ENCODE measurements around the gene PRPF40B.

The PRPF40B gene

DNA sequence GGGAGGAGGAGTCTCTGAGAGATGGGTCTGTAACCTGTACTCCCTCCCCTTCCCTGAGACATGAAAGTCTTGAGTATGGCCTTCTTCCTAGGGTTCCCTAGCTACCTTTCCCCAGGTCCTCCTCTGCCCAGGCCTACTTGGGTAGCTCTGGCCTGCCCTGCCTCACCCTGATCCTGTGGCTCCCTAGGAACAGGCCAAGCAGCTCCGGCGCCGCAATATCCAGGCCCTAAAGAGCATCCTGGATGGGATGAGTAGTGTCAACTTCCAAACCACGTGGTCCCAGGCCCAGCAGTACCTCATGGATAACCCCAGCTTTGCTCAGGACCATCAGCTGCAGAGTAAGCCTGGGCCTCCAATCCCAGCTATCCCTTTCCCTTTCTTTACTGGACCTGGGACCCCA is 12.3 kb downstream of the PRPF40B start:
- no peak for DNase-seq (ENCODE audit: low read depth)

DNA sequence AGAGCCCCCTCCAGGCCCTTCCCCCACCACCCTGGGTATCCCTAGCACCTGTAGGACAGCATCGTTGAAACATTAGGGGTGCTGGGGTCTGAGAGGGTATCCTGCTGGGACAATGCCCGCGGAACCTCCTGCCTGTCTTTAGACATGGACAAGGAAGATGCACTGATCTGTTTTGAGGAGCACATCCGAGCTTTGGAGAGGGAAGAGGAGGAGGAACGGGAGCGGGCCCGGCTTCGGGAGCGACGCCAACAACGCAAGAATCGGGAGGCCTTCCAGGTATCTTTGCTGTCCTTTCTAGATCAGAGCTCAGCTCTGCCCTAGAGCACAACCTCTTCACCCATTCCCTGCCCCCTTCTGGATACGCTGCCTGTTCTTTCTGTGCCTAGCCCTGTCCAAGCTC is 13.2 kb downstream of the PRPF40B start:
- no peak for DNase-seq (ENCODE audit: low read depth)

DNA sequence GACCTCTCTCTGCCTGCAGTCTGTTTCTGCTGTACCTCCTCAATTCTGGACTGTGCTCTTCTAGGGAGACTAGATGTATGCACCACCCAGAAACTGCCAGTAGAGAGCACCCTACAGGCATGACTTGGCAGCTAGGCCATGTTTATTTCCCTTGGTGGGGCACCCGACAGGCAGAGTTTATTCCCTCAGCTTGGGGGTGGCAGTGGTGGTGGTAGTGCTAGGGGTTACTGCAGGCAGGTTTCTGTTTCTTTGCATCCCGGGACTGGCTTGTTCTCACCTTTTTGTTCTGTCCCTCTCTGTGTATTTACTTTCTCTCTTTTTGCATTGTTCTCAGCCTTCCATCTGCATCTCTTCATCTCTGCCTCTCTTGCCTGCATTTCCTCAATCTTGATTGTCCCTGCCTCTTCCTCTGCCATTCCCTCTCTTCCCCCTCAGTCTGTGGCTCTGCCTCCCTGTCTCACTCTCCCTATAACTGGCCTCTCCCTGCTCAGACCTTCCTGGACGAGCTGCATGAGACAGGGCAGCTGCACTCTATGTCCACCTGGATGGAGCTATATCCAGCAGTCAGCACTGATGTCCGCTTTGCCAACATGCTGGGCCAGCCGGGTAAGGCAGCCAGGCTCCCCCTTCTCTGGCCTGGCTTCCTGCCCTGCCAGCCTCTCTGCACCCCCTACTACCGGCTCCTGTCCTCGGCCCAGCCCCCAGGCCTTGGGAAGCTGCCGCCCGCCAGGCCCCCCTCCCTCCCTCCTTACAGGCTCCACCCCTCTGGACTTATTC is 13.8 kb downstream of the PRPF40B start:
- no peak for DNase-seq (ENCODE audit: low read depth)

DNA sequence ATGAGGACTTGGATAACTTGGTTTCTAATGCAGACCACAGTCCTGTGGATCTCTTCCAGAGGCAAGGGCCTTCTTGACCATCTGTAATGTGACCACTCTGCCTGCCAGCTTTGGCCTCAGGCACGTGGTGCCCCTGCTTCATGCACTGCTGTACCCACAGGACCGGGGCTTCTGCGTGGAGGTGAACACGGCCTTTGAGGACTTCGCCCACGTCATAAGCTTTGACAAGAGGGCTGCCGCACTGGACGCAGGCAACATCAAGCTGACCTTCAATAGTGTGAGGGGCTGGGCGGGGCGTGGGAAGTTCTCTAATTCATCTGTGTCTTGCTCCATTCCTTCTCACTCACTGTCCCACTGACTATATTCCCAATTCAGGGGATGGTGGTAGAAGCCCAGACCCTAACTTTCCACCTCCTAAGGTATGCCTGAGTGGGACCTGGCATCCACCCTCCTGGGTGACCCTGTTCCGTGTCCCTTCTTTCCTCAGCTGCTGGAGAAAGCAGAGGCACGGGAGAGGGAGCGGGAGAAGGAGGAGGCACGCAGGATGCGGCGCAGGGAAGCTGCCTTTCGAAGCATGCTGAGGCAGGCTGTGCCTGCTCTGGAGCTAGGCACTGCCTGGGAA is 18.5 kb downstream of the PRPF40B start:
- DNase-seq (ENCODE audit: low read depth) = no peak

DNA sequence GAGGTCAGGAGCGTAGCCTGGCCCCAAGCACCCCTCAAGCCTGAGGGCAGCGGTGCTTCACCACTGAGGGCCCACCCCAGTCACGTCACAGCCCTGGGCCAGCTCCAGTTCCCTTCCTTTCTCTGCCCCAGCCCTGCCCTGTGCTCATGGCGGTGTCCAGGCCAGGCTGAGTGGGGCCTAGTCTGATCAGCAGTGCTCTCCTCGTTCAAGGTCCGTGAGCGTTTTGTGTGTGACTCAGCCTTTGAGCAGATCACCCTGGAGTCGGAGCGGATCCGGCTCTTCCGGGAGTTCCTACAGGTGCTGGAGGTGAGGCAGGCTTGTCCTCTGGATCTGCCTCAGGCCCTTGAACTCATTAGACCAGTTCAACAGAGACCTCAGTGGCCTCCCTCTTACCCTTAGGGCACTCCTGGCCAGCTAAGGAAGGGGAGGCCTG is 19.0 kb downstream of the PRPF40B start:
- no peak for DNase-seq (ENCODE audit: low read depth)

DNA sequence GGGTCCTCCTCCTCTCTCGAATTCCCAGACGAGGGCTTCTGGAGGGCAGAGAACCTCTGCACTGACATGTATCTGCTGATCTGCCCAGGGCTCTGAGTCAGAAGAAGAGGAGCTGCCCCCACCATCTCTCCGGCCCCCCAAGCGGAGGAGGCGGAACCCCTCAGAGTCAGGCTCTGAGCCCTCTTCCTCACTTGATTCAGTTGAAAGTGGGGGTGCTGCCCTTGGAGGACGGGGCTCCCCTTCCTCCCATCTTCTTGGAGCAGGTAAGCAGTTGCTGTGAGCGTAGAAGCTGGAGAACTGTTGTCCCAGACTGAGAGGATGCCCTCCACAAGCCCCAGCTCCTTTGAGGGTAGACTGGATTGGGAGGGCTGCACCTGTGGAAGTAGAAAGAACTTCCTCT is 19.8 kb downstream of the PRPF40B start:
- no peak for DNase-seq (ENCODE audit: low read depth)

DNA sequence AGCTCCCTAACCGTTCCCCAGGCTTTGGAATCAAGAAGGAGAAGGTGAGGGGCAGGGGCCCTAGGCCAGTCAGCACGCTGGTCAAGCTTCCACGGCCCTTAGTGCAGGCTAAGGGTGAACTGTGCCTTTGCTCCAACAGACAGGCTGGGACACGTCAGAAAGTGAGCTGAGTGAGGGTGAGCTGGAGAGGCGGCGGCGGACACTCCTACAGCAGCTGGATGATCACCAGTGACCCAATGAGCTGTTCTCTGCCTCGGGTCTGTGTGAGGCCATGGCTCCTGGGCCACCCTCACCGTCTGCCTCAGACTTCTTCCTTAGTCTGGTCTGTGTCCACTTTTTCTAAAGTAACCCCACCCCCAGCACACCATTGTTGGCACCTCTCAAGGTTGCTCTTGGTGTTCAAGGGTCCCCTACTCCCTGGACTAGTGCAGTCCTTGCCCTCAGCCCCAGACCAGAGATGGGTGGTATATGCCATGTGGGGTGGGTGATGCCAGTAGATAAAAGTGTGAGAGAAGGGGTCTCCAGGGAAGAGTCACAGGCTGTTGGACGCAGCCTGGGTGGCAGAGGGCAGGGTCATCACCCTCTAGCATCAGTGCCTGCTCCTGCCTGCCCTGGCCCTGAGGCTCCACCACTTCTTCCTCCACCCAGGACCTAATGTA is 20.7 kb downstream of the PRPF40B start:
- DNase-seq (ENCODE audit: low read depth) = no peak

DNA sequence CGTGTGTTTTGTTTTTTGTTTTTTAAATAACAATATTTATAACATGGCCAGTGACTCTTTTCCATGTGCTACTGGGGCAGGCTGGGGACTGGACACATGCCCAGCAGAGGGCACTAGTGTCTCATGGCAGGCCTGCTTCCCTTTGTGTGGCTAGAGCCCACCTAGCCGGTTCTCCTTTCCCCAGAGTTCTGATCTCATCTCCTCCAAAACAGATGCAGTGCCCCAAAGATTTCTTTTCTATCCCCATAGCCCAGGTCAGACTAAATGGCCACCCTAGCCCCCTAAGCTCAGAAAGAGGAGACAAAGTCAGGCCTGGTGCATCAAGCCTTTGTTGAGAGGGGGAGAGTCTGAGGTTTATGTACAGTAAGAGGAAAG is 21.2 kb downstream of the PRPF40B start:
- DNase-seq (ENCODE audit: low read depth) = no peak

DNA sequence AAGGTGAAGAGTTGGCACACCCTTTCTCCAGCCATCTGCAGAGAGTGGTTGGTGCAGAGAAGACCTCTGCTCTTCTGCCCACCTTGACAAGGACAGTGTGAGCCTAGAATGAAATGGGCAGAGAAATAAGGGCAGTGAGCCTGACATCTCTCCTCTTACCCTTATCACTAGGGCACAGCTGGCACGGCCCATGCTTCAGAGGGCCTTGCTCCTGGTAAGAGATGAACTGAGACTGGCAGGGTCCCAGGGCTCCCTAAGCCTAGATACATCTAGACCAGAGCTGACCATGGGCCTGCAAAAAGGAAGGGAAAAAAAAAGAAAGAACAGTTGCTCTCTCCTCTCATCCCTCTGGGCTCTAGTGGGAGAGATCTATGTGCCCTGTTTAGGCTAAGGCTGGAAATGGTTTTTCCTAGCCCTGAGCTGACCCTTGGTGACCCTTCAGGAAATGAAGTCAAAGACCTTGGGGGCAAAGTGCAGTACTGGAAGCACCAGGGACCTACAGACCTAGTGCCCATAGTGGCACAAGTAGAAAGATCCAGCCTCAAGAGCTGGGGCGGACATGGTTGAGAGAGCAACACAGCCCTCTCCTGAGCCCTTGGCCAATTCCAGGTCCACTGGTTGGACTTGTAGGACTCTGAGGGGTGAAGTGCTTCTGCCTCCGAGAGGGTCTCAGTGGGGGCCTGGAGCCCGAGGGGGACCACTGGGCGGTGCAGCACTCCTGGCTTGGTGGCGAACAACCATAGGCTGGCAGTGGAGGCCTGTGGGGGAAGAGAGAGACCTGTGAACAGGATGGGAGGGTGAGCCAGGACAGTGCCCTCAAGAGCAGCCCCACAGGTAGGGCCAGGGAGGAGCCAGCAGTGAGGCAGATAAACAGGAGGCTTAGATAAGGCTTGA is 22.0 kb downstream of the PRPF40B start:
- no peak for DNase-seq (ENCODE audit: low read depth)

DNA sequence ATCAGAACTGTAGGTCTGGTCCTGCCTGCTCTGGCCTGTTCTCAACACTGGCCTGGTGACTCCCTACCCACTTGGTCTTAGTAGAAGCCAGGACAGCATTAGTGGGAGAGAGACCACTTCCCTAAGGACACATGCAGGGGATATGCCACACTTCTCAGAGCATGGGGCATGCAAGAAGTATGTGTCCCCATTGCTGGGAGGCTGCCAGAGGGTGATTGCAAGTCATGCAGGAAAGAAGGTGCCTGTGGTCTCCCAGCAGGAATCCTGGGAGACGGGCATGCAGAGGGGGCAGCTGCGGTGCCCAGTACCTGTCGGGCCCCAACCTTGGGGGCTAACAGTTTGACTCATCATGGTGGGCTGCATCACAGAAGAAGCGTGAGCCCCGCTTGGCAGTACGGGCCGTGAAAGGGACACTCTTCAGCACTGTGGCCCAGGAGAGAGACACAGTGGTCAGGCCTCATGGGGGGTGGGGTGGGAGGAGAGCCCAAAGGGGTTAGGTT is 23.0 kb downstream of the PRPF40B start:
- DNase-seq (ENCODE audit: low read depth) = no peak

DNA sequence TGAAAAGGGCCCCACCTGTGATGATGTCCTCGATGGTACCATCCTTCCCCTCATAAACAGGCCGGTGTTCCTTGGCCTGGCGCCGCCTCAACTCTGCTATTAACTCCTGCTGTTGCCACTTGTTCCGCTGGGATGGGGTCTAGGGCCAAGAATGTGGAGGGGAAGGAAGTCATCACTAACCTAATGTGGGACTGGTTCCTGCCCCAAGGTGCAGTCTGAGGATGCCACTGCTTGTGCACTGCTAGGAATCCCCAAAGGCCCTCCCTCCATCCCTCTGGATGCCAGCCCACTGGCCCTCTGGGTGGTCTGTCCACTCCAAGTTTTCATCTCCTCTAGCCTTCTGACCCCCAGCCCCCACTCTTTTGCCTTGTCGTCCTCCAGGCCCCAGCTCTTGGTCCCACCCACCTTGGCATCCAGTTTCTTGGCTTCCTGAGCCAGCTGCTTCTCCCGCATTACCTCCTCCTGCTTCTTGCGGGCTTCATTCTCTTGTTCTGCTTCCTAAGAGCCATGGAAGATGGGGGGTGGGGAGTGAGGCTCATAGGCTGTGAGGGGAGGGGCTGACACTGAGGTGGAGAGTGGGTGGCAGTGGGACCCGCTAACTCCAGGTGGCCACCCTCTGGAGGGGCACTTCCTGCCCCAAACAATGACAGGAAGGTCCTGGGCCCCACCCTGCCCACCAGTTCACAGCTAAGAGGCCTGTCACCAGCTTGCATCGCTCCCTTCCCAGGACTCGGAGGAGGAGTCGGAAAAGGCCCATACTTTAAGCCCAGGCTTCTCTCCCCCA is 23.7 kb downstream of the PRPF40B start:
- no peak for DNase-seq (ENCODE audit: low read depth)

DNA sequence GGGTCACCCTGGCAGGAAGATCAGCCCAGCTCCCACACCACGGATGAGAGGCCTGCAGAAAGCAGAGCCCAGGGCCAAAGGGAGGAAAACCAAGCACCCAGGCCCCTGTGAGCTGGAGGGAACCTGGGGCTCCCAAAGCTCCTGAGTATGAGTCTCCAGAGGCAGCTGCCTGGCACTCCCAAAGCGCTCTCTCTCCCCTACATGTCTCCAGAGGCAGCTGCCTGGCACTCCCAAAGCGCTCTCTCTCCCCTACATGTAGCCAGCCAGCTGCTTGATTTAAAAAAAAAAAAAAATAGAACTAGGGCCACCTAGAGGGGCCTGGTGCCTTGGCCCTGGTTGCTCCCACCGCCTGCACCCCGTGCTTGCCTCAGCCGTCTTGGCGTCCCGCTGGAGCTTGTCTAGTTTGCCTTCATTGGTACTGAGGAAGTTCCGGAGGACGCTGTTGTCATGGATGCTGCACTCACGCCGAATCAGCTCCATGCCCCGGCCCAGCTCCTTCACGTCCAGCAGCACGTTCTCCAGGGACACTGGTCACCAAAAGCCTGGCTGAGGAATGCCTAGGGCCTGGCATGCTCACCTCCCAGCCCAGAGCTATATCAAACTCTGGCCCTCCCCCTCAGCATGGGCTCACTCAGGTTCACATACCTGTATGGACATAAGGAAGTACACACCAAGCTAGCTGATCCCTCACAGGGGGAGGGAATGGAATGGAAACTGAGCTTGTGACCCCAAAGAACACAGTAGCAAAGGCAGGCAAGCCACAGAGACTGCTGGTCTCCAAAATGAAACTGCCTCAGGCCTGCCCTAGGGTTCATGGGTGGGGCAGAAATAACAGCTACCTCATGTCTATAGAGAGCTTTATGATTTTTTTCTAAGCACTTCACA is 24.7 kb downstream of the PRPF40B start:
- DNase-seq (ENCODE audit: low read depth) = no peak

DNA sequence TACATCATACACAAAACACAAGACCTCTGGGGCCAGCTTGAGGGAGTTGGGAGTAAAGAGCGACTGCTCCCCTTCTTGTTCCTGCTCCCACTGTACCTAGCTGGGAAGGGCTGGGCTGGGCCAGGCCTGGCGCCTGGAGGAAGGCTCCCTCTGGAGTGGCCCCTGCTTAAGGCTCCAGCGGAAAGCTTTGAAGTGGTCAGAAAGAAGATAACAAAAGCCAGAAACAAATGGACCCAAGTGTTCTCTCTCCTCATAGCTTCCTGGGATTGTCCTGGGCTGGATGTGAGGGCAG is 25.3 kb downstream of the PRPF40B start:
- DNase-seq (ENCODE audit: low read depth) = no peak

DNA sequence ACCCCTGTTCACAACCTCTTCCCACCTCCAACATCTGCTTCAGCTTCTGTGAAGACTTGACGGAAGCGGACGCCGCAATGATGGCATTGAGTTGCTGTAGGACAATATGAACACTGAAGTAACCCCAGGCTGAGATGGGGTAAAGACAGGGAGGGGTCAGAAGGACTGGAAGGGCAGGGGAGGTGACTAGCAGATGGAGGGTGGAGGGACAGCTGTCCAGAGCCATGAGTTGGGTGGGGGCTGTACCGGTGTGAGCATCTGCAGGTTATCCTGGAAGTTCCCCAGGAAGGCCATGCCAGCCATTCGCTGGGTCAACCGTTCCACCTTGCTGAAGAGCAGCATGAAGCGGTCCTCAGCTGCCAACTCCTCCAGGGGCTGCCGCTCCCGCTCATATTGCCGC is 26.1 kb downstream of the PRPF40B start:
- DNase-seq (ENCODE audit: low read depth) = no peak

DNA sequence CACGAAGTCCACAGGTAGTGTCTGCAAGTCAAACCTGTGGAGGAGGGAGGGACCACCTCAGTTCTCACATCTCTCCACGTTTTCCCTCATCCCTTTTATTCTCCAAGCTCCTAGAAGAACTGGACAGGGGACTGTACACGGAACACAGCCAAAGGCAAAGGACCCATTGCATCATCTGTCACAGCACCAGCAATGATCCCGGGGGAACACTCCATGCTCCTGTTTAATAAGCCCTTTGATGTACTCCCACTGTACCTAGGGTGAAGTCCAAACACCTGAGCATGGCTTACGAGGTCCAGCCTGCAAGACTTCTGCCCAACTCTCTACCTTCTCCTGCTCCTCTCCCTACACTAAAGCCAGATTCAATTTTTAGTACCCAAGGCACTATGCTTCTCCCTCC is 26.5 kb downstream of the PRPF40B start:
- DNase-seq (ENCODE audit: low read depth) = no peak

DNA sequence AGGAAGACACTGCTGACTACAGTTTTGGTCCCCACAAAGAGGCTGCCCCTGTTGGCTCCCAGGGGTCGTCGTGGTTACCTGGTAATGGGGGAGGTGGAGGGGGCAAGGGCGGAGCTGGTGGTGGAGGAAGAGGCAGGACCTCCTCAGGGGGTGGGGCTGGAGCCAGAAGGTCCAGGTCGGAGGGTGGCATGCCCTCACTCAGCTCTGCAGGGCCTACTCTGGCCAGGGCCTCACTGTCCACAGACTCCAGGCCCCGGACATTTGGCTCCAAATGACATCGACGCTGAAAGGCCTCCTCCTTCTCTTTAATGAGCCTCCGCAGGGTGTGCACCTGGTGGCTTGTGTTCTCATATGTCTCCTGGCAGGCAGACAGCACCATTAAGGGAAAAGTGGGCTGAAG is 28.5 kb downstream of the PRPF40B start:
- no peak for DNase-seq (ENCODE audit: low read depth)

DNA sequence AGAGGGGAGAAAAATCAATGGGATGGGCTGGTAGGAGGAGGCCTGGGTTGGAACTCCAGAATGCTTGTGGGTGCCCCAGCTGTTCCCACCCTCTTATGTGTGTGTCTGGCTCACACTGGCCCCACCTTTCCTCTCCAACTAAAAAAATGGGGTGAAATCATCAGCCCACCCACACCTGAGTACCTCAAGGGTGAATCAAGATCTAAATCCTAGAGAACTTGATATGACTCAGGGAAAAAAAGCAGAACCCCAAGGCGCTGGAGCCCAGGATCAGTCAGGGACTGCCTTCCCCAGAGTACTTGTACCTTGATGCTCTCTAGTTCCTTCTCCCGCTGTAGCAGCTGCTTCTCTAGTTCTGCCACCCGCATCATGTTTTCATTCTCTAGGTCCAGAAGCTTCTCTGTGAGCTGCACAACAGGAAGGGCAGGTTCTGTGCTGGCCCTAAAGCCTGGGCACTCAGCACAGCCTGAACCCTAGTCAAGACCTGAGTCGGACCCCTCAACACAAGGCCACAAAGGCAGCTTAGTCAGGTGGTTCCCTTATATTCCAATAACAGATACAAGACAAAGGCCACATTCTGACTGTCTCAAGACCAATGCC is 29.7 kb downstream of the PRPF40B start:
- no peak for DNase-seq (ENCODE audit: low read depth)

DNA sequence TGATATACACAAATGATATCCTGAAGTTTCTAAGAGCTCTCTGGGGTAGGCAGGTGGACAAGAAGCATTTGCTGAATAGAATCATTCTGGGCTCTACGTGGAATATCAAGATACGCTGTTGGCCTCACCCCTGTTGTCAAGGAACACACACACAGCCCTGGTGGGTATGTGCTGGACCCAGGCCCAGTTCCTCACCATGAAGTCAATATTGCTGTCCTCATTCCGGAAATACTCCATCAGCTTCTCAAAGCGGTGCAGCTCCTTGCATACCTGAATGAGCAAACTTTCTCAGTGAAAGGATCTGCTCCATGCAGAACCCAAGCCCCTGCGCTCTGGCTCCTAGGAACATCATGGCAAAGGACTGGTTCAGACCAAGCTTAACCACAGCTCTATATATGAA is 31.4 kb downstream of the PRPF40B start:
- no peak for DNase-seq (ENCODE audit: low read depth)

DNA sequence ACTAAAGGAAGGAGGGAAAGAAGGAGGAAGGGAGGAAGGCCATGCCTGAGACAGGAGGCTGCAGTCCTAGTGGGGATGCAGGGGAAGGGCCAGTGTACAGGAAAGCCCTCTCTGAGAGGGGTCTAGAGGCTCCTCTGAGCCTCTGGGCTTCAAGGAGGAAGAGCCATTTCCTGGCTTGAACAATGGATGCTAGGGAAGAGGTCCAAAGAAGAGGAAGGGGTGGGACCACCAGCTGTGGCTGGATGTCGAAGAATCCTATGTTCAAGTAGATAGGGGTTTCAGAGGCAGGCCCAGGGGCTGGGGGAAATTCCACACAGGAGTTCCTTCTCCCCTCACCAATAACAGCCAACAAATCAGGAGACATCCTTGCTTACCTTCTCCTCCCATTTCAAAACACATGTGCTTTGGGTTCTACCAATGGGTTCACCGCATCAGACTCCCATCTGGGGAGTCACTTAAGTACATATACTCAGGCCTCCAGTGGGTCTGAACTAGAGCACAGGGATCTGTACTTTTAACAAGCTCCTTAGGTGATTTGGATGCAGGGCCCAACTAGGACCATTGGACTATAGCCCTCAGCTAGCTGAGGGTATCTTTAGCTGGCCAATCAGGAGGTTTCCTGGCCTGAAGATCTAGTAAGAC is 32.4 kb downstream of the PRPF40B start:
- no peak for DNase-seq (ENCODE audit: low read depth)

DNA sequence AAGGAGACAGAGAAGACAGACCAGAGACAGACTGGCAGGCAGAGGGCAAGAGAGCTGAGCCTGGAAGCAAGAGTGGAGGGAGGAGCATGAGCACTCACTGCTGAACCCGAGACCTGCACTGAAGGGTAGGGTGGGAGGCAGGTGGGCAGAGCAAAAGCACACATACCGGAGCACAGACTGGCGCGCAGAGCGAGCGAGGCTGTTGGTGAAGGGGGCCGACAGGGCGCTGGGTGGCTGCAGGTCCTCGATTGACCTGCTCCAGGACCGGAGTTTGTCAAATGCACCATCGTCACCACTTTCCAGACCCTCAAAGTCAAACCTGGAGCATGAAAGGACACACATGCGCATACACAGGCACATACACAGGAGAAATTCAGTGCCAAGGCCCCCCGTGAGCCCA is 34.9 kb downstream of the PRPF40B start:
- DNase-seq (ENCODE audit: low read depth) = no peak
